Right lobe of liver (tissue), 4 donors: Measurements from ENCODE around the gene DOCK1.

Source experiments
- CTCF ChIP-seq, 4 donors: fragments of 200-600 bp in 3 of 4; fragments of 450-650 bp in 1 of 4; IDR thresholded peaks; one replicate each; pipeline versions ENCODE4 v1.5.1 to v1.8.0; 2016 to 2022; ENCODE audit warnings: antibody characterized with exemption in 4 of 4, mild to moderate bottlenecking in 2 of 4
- POLR2A ChIP-seq: fragments of 450-650 bp; IDR thresholded peaks from one replicate; pipeline ENCODE4 v1.6.1; 2017; ENCODE audit warnings: antibody characterized with exemption, mild to moderate bottlenecking
- donor health status: DM: no; HTN: no; CAD: no.
- donor health status: DM: no; HTN: no; CAD: no.
- donor health status: DM: no; HTN: yes; CAD: no.

GRCh38 chr10:127175357-127176110 lies 270.3 kb downstream of the DOCK1 start:
- TF ChIP-seq CTCF (IDR thresholded peaks at IDR 0.05) = no peak
- no peak for TF ChIP-seq POLR2A
